HG03159 (cell line): ENCODE measurements around the gene SNX25.

Experiments
- ATAC-seq: cut with Tn5 transposase; IDR thresholded peaks from one replicate; pipeline ENCODE4 v1.9.1; 2021; ENCODE audit warnings: mild to moderate bottlenecking, moderate library complexity; ENCODE audit not compliant: unreplicated experiment

Gene SNX25

GRCh38 chr4:185363251-185363650, 153.9 kb downstream of the SNX25 start:
- no peak for ATAC-seq

- ATAC-seq = no peak
These were observed 155.5 kb downstream of the SNX25 start for GRCh38 chr4:185364886-185365285.

- ATAC-seq = no peak
These were observed 160.3 kb downstream of the SNX25 start for GRCh38 chr4:185369731-185370130.

GRCh38 chr4:185370268-185370949, 161.0 kb downstream of the SNX25 start:
- ATAC-seq = no peak

- no peak for ATAC-seq
These were observed 162.3 kb downstream of the SNX25 start for GRCh38 chr4:185371702-185372101.

GRCh38 chr4:185374027-185374426, 164.6 kb downstream of the SNX25 start:
- no peak for ATAC-seq

- ATAC-seq = no peak
These were observed 165.2 kb downstream of the SNX25 start for GRCh38 chr4:185374573-185374972.

- no peak for ATAC-seq
These were observed 168.9 kb downstream of the SNX25 start for GRCh38 chr4:185378264-185378663.

GRCh38 chr4:185379326-185380295, 170.2 kb downstream of the SNX25 start:
- no peak for ATAC-seq

- no peak for ATAC-seq
These were observed 170.9 kb downstream of the SNX25 start for GRCh38 chr4:185380320-185380719.

GRCh38 chr4:185381288-185382196, 172.1 kb downstream of the SNX25 start:
- no peak for ATAC-seq

GRCh38 chr4:185382754-185383153, 173.4 kb downstream of the SNX25 start:
- no peak for ATAC-seq

GRCh38 chr4:185383451-185383850, 174.1 kb downstream of the SNX25 start:
- ATAC-seq = no peak

GRCh38 chr4:185384061-185384460, 174.7 kb downstream of the SNX25 start:
- ATAC-seq = no peak

GRCh38 chr4:185384930-185385331, 175.5 kb downstream of the SNX25 start:
- ATAC-seq = no peak

- no peak for ATAC-seq
These were observed 178.6 kb downstream of the SNX25 start for GRCh38 chr4:185387957-185388356.

- ATAC-seq = no peak
These were observed 181.5 kb downstream of the SNX25 start for GRCh38 chr4:185390941-185391340.

GRCh38 chr4:185392156-185392555, 182.8 kb downstream of the SNX25 start:
- ATAC-seq = no peak

- ATAC-seq = no peak
These were observed 185.3 kb downstream of the SNX25 start for GRCh38 chr4:185394568-185395237.

GRCh38 chr4:185395238-185395955, 186.0 kb downstream of the SNX25 start, which contains the start of gene LRP2BP:
TSS of gene LRP2BP (minus strand) at chr4:185395924. CDS start at chr4:185378186, 17,738 bp downstream.
- ATAC-seq = no peak
